ENCODE data around the gene CTIF.

- TF ChIP-seq EZH2 (IDR thresholded peaks at IDR 0.05; ENCODE audit: borderline replicate concordance, insufficient read depth, low read length, poor library complexity, severe bottlenecking) (no peak), RAD21 (conservative IDR thresholded peaks at IDR 0.05) (no peak), MXI1 (conservative IDR thresholded peaks at IDR 0.05; ENCODE audit: poor library complexity, severe bottlenecking) (no peak), EP300 (conservative IDR thresholded peaks at IDR 0.05; ENCODE audit: poor library complexity, severe bottlenecking) (no peak)
- TF ChIP-seq, protein P1, sequence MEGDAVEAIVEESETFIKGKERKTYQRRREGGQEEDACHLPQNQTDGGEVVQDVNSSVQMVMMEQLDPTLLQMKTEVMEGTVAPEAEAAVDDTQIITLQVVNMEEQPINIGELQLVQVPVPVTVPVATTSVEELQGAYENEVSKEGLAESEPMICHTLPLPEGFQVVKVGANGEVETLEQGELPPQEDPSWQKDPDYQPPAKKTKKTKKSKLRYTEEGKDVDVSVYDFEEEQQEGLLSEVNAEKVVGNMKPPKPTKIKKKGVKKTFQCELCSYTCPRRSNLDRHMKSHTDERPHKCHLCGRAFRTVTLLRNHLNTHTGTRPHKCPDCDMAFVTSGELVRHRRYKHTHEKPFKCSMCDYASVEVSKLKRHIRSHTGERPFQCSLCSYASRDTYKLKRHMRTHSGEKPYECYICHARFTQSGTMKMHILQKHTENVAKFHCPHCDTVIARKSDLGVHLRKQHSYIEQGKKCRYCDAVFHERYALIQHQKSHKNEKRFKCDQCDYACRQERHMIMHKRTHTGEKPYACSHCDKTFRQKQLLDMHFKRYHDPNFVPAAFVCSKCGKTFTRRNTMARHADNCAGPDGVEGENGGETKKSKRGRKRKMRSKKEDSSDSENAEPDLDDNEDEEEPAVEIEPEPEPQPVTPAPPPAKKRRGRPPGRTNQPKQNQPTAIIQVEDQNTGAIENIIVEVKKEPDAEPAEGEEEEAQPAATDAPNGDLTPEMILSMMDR (IDR thresholded peaks at IDR 0.05; ENCODE audit: poor library complexity, severe bottlenecking), result no peak
These were observed 345.5 kb downstream of the CTIF start for GRCh38 chr18:48884306-48884705.

All from neural cell (in vitro differentiated cells).